ENCODE measurements around the gene CTBP2. TPM values are rescaled to one million over a fixed set of nuclear protein-coding genes. Genes with fewer than 3 reads are reported as not detected.

Gene CTBP2
- total and polyA plus RNA-seq, 2 of the 13 experiments (the other 11 are each of a cell fraction or from before 2014, with no cell fraction given), result 0.08 TPM; not detected in 1

GRCh38 chr10:125002047-125002422, 158.3 kb downstream of the CTBP2 start (continued):
- no peak for TF ChIP-seq ZNF879 (CRISPR knock-in tag; IDR thresholded peaks at IDR 0.05)
- TF ChIP-seq ZIK1 (CRISPR knock-in tag; IDR thresholded peaks at IDR 0.05; ENCODE audit: borderline replicate concordance, low read depth), result no peak
- TF ChIP-seq CBX2 (IDR thresholded peaks at IDR 0.05; ENCODE audit: low read depth, low read length), result no peak
- TF ChIP-seq CBX2 (CRISPR knock-in tag; IDR thresholded peaks at IDR 0.05; ENCODE audit: low read depth), result no peak
- TF ChIP-seq ZNF841 (CRISPR knock-in tag; IDR thresholded peaks at IDR 0.05; ENCODE audit: borderline replicate concordance), result no peak
- TF ChIP-seq TAF1 (CRISPR knock-in tag; IDR thresholded peaks at IDR 0.05), result no peak

GRCh38 chr10:125001313-125002046, 158.9 kb downstream of the CTBP2 start:
- FAIRE-seq, result no peak
- 0 out of 2 replicates have a peak, but pooled peaks have one; percentile 20 for TF ChIP-seq GABPB1 (CRISPR knock-in tag; IDR thresholded peaks at IDR 0.05)
- no peak for TF ChIP-seq ZNF749 (CRISPR knock-in tag; IDR thresholded peaks at IDR 0.05; ENCODE audit: borderline replicate concordance)

More at GRCh38 chr10:125001313-125002046, 158.9 kb downstream of the CTBP2 start:
- Histone ChIP-seq H2AFZ (ENCODE audit: low read length) (no peak overlapping the region), H3K27me3 (ENCODE audit: control insufficient read depth in 1 of 2, insufficient read depth in 2 of 2, low read length in 2 of 2) (peaks cover 19 to 82% of the 10 kb centered on the region in 2 experiments; a peak in 4 of 5 replicates), H3K9me3 (ENCODE audit: low read length) (no peaks in the 10 kb centered on the region), H3K27ac (ENCODE audit: extremely low read length, insufficient read depth, low read length) (no peak overlapping the region), H3K4me2 (ENCODE audit: low read depth, low read length) (peak overlapping the region; percentile 43; the same call in 1 of the 2 replicates), H3K79me2 (ENCODE audit: insufficient read depth, low read length) (no peaks in the 10 kb centered on the region), H3K36me3 (replicated peaks in 1 of 2; ENCODE audit: control insufficient read depth in 1 of 2, insufficient read depth in 2 of 2, low read length in 2 of 2) (no peaks in the 10 kb centered on the region), H4K20me1 (ENCODE audit: insufficient read depth, low read length) (no peaks in the 10 kb centered on the region), H3K4me3 (replicated peaks in 1 of 3; ENCODE audit: insufficient read depth in 1 of 3, low read depth in 2 of 3, low read length in 3 of 3) (peak overlapping the region in 1 of 3 experiments; percentile 3; a peak in 1 of 6 replicates), H3K4me1 (ENCODE audit: insufficient read depth, low read length) (peaks cover 18% of the 10 kb centered on the region), H3K9ac (ENCODE audit: insufficient read depth, low read depth, low read length) (no peak overlapping the region)
- intact Hi-C loops (cut with micrococcal nuclease; ENCODE audit: unreplicated experiment), result loop anchor here (5.0 kb wide), 1 partner anchor 61 kb away; no protein-coding TSS in a partner anchor
- DNase-seq (ENCODE audit: low spot score) (no peak), ATAC-seq (no peak)
- 24% methylated on average over 6 of the region's 21 CpGs for WGBS (ENCODE audit: low lambda C conversion rate)
- CTCF ChIA-PET (ENCODE audit: low intra/inter-chr PET ratio, low total read pairs), result interaction anchor here (1.1 kb wide), 1 partner anchor 59 kb away, joined by 3 read pairs; no protein-coding TSS in a partner anchor
- in situ Hi-C loops (cut with HindIII; ENCODE audit: extremely low pct_ligation_motif_present, low pct_unique_long_range_greater_than_20kb), result no loop called here
- no TSS peak for BruUV-seq (replicated peaks)
- POLR2A ChIA-PET, result no interaction called here

Measured in HepG2 (cell line).